GM10266 (cell line): Measurements from ENCODE around the gene NRARP.

Source experiments
- DNase-seq: peaks from one replicate; pipeline ENCODE4 v3.0.0; 2012; ENCODE audit errors: extremely low spot score
- TF ChIP-seq, protein P1 (sequence below): IDR thresholded peaks from 2 replicates; pipeline ENCODE4 v1.5.1; 2012; ENCODE audit warnings: mild to moderate bottlenecking, low read depth; ENCODE audit not compliant: control insufficient read depth, insufficient read depth; ENCODE audit errors: missing control alignments

NRARP gene, protein sequence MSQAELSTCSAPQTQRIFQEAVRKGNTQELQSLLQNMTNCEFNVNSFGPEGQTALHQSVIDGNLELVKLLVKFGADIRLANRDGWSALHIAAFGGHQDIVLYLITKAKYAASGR

DNA sequence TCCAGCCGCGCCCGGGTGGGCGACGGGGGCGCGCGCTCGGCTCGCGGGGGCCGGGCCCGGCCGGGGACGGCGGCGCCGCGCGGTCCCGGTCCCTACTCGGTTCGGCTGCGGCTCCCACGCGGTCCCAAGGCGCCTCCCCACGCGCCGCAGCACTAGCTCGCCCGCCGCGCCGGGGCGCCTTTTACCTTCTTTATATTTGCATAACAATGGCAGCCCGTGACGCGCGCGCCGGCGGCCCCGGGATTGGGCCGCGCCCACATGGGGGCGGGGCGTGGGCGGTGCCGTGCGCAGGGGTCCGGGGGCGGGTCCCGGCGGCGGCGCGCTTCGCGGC, at the start of gene NRARP:
NRARP (minus strand) TSS at position 154 of the 331 bp plus-strand sequence. CDS start 343 bp downstream, outside the sequence.
- TF ChIP-seq, protein P1, sequence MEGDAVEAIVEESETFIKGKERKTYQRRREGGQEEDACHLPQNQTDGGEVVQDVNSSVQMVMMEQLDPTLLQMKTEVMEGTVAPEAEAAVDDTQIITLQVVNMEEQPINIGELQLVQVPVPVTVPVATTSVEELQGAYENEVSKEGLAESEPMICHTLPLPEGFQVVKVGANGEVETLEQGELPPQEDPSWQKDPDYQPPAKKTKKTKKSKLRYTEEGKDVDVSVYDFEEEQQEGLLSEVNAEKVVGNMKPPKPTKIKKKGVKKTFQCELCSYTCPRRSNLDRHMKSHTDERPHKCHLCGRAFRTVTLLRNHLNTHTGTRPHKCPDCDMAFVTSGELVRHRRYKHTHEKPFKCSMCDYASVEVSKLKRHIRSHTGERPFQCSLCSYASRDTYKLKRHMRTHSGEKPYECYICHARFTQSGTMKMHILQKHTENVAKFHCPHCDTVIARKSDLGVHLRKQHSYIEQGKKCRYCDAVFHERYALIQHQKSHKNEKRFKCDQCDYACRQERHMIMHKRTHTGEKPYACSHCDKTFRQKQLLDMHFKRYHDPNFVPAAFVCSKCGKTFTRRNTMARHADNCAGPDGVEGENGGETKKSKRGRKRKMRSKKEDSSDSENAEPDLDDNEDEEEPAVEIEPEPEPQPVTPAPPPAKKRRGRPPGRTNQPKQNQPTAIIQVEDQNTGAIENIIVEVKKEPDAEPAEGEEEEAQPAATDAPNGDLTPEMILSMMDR = peak; percentile 26
- DNase-seq = peak; percentile 98

DNA sequence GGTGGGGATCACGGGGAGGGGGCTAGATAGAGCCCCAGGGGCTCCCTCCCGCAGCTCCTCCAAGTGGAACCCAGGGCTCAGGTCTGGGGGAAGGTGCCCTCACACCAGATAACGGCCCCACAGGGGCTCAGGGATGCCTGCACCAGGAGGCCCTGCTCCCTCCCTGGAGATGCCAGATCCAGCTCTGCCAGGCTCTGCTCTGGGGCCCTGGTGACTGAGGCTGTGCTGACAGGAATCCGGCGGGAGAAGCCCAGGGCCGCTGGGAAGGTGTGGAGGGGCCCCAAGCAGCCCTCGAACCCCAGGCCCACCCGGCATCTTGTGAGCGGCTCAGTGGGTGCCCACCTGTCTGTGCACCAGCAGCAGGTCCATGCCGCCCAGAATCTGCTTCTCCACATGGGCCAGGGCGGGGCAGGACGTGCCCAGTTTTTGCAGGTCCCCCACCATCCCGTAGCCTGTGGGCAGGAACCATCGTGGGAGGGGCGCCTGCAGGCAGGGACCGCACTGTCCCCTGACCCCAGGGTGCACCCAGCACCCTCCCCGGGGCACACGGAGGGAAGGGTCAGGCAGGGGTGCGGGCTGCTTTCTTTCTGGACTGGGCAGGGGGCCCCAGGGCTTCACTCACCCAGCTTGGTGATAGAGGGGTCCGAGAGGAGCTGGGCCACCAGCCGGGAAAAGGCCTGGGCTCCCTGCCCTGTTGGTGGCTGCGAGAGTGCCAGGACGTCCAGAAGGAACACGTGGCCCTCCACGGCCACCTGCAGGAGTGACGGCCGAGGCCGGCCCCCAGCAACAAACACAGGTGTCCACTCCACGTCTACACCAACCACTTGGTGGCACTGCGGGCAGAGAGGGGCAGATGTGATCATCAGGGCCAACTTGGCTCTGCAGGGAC, 48.9 kb upstream of the NRARP start:
- TF ChIP-seq, protein P1 = no peak
- DNase-seq = peak; percentile 16

DNA sequence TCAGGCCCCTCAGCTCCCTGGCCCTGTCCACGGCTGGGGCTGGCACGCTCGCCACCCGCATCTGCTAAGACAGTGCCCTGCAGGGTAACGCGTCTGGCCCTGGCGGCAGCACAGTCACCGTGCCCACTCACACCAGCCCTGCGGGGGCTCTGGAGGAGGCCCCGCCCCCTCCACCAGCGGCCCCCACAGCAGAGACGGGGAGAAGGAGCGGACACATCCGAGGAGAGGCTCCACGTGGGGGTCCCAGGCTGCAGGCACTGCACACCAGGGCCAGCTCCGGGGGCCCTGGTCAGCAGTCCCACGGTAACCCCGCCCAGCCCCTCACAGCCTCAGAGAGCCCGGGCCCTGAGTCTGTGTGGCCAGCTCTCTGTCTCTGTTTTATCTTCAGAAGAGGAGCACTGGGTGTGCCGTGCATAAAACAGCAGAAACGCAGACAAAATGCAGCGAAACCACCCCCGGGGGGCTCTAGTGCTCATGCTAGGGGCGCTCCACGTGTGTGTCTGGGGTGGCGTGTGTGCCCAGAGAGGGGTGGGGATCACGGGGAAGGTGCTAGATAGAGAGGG, 47.5 kb upstream of the NRARP start:
- TF ChIP-seq, protein P1 = no peak
- DNase-seq = no peak

DNA sequence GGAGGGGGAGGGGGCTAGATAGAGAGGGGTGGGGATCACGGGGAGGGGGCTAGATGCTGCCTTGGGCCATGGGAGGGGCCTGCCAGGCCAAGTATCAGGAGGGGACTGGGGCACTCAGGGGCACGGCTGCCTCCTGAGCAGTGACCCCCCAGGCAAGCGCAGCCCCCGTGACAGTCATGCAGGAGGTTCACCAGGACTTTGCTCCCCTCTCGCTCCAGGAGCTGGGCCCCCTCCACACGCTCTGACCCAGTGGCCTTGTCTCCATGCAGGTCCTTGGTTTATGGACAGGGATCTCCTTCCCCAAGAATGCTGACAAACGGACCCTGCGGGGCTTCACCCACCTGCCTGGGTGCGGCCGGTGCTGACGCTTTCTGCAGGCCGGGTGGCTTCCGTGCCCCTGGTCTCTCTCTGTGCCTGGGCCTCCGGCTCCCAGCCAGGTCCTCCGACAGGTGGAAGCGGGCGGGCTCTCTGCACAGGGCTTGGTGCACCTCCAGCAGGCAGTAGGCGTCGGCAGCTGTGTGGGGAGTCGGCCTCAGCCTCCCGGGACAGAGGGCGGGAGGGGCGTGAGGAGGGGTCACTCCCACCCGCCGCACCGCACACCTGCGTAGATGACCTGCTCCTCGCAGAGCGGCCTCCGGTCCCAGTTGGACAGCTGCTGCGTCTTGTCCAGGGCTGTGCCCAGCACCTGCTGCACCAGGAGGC, 46.8 kb upstream of the NRARP start:
- DNase-seq = no peak
- TF ChIP-seq, protein P1 = no peak

DNA sequence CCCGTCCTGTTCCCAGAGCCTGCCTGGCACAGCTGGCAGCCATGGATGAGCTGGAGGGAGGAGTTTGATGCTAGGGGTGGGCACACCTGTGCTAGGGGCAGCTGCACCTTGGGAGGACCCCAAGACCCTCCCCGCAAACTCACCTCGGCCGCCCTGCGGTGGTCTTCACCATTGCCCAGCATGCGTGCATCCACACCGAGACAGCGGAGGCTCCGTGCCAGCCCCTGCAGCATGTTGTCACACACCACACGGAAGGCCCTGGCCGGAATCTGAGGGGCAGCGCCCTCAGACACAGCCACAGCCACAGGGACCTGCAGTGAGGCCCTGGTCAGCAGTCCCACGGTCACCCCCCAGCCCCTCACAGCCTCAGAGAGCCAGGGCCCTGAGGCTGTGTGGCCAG, 45.9 kb upstream of the NRARP start:
- TF ChIP-seq, protein P1 = no peak
- no peak for DNase-seq

DNA sequence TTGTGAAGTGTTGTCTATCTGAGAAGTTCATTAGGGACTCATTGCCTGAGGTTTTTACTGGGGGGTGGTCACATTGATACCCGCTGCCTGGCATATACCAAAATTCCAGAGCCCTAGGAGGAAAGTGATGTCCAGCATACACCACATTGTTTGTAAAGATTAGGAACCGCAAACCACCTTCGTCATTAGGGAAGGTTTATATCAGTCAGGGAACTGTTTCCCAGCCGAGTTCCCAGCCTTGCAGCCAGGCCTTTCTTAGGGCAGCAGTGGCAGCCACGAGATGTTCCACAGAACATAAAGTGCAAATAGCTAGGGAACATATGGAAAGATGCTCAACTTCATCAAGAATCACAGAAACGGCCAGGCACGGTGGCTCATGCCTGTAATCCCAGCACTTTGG, 40.4 kb upstream of the NRARP start:
- TF ChIP-seq, protein P1 = no peak
- DNase-seq = no peak
